ENCODE data around the gene PPP1R15B.

Gene PPP1R15B

GRCh38 chr1:204453141-204453772 is 41.6 kb upstream of the PPP1R15B start:
- Histone ChIP-seq H3K18ac (ENCODE audit: low read depth in 1 of 2, low read length in 2 of 2) (no peak overlapping the region), H2BK12ac (ENCODE audit: low read length in 2 of 2) (no peak overlapping the region), H2BK15ac (ENCODE audit: low read depth, poor library complexity, severe bottlenecking) (no peak overlapping the region), H3K36me3 (ENCODE audit: control insufficient read depth in 1 of 2, insufficient read depth in 2 of 2, low read depth in 1 of 2, low read length in 2 of 2) (peaks cover 0 to 23% of the 10 kb centered on the region in 2 experiments), H2BK120ac (ENCODE audit: low read depth, low read length) (no peak overlapping the region), H3K4me2 (ENCODE audit: low read length, poor library complexity, severe bottlenecking) (no peak overlapping the region), H3K4me1 (ENCODE audit: control insufficient read depth, insufficient read depth, low read depth, low read length) (no peaks in the 10 kb centered on the region), H3K4ac (ENCODE audit: low read depth in 1 of 2, low read length in 2 of 2) (no peak overlapping the region), H3K9me3 (ENCODE audit: control insufficient read depth, low read length) (no peaks in the 10 kb centered on the region), H3K27me3 (ENCODE audit: control insufficient read depth in 1 of 2, insufficient read depth in 1 of 2, low read length in 2 of 2) (peaks cover 11 to 34% of the 10 kb centered on the region in 2 experiments), H2BK5ac (ENCODE audit: low read depth, low read length, poor library complexity, severe bottlenecking) (no peak overlapping the region), H2AK5ac (ENCODE audit: low read length, severe bottlenecking) (no peak overlapping the region), H3K79me1 (replicated peaks; ENCODE audit: low read length, poor library complexity, severe bottlenecking) (no peaks in the 10 kb centered on the region), H3K4me3 (ENCODE audit: insufficient read depth in 1 of 2, low read depth in 1 of 2, low read length in 2 of 2) (no peak overlapping the region), H2AFZ (ENCODE audit: low read depth, low read length) (no peak overlapping the region), H4K91ac (ENCODE audit: low read length) (no peak overlapping the region), H3K27ac (ENCODE audit: low read length, poor library complexity, severe bottlenecking) (no peak overlapping the region), H3K9ac (ENCODE audit: low read length) (no peak overlapping the region), H3K23ac (ENCODE audit: low read length in 2 of 2) (no peak overlapping the region), H4K8ac (ENCODE audit: low read length) (no peak overlapping the region), H3K14ac (ENCODE audit: low read length in 2 of 2) (no peak overlapping the region)
- WGBS, result 79% methylated on average over 1 of the region's 8 CpGs
- DNase-seq, result no peak

- no peak overlapping the region for H3K14ac ChIP-seq (ENCODE audit: low read length in 2 of 2)
- no peak overlapping the region for H3K23ac ChIP-seq (ENCODE audit: low read length in 2 of 2)
- H3K9ac ChIP-seq (ENCODE audit: low read length), result no peak overlapping the region
- WGBS, result 79% methylated on average over 7 of the region's 8 CpGs
- H3K27me3 ChIP-seq (ENCODE audit: control insufficient read depth in 1 of 2, insufficient read depth in 1 of 2, low read length in 2 of 2), result peaks cover under 1 to 25% of the 10 kb centered on the region in 2 experiments
- no peak overlapping the region for H3K18ac ChIP-seq (ENCODE audit: low read depth in 1 of 2, low read length in 2 of 2)
- no peak overlapping the region for H2BK120ac ChIP-seq (ENCODE audit: low read depth, low read length)
- no peak overlapping the region for H4K8ac ChIP-seq (ENCODE audit: low read length)
- no peak overlapping the region for H4K91ac ChIP-seq (ENCODE audit: low read length)
- H3K79me1 ChIP-seq (replicated peaks; ENCODE audit: low read length, poor library complexity, severe bottlenecking), result no peaks in the 10 kb centered on the region
- H2BK12ac ChIP-seq (ENCODE audit: low read length in 2 of 2), result no peak overlapping the region
- H3K4ac ChIP-seq (ENCODE audit: low read depth in 1 of 2, low read length in 2 of 2), result no peak overlapping the region
- H3K4me3 ChIP-seq (ENCODE audit: insufficient read depth in 1 of 2, low read depth in 1 of 2, low read length in 2 of 2), result no peak overlapping the region
- peaks cover 2% of the 10 kb centered on the region for H3K4me1 ChIP-seq (ENCODE audit: control insufficient read depth, insufficient read depth, low read depth, low read length)
- H2AK5ac ChIP-seq (ENCODE audit: low read length, severe bottlenecking), result no peak overlapping the region
- no peak overlapping the region for H2BK5ac ChIP-seq (ENCODE audit: low read depth, low read length, poor library complexity, severe bottlenecking)
- no peak overlapping the region for H3K27ac ChIP-seq (ENCODE audit: low read length, poor library complexity, severe bottlenecking)
- H2BK15ac ChIP-seq (ENCODE audit: low read depth, poor library complexity, severe bottlenecking), result no peak overlapping the region
- peaks cover 0 to 23% of the 10 kb centered on the region in 2 experiments for H3K36me3 ChIP-seq (ENCODE audit: control insufficient read depth in 1 of 2, insufficient read depth in 2 of 2, low read depth in 1 of 2, low read length in 2 of 2)
- no peak overlapping the region for H3K4me2 ChIP-seq (ENCODE audit: low read length, poor library complexity, severe bottlenecking)
- H2AFZ ChIP-seq (ENCODE audit: low read depth, low read length), result no peak overlapping the region
- DNase-seq, result no peak
- H3K9me3 ChIP-seq (ENCODE audit: control insufficient read depth, low read length), result no peaks in the 10 kb centered on the region
These were observed 39.9 kb upstream of the PPP1R15B start for GRCh38 chr1:204451352-204452124.

GRCh38 chr1:204450461-204451257 is 39.0 kb upstream of the PPP1R15B start:
- 83% methylated on average over 8 of the region's 8 CpGs for WGBS

More at GRCh38 chr1:204450461-204451257, 39.0 kb upstream of the PPP1R15B start:
- H2BK120ac ChIP-seq (ENCODE audit: low read depth, low read length), result no peak overlapping the region
- no peak overlapping the region for H2AK5ac ChIP-seq (ENCODE audit: low read length, severe bottlenecking)
- no peak overlapping the region for H2BK5ac ChIP-seq (ENCODE audit: low read depth, low read length, poor library complexity, severe bottlenecking)
- no peaks in the 10 kb centered on the region for H3K79me1 ChIP-seq (replicated peaks; ENCODE audit: low read length, poor library complexity, severe bottlenecking)
- no peak overlapping the region for H4K91ac ChIP-seq (ENCODE audit: low read length)
- H3K4me1 ChIP-seq (ENCODE audit: control insufficient read depth, insufficient read depth, low read depth, low read length), result peaks cover 3% of the 10 kb centered on the region
- no peak overlapping the region for H3K9ac ChIP-seq (ENCODE audit: low read length)
- no peak for DNase-seq
- no peaks in the 10 kb centered on the region for H3K9me3 ChIP-seq (ENCODE audit: control insufficient read depth, low read length)
- no peak overlapping the region for H3K4ac ChIP-seq (ENCODE audit: low read depth in 1 of 2, low read length in 2 of 2)
- H3K18ac ChIP-seq (ENCODE audit: low read depth in 1 of 2, low read length in 2 of 2), result no peak overlapping the region
- no peak overlapping the region for H3K27ac ChIP-seq (ENCODE audit: low read length, poor library complexity, severe bottlenecking)
- no peak overlapping the region for H3K23ac ChIP-seq (ENCODE audit: low read length in 2 of 2)
- H3K4me3 ChIP-seq (ENCODE audit: insufficient read depth in 1 of 2, low read depth in 1 of 2, low read length in 2 of 2), result no peak overlapping the region
- no peak overlapping the region for H2AFZ ChIP-seq (ENCODE audit: low read depth, low read length)
- H3K27me3 ChIP-seq (ENCODE audit: control insufficient read depth in 1 of 2, insufficient read depth in 1 of 2, low read length in 2 of 2), result peaks cover 0 to 19% of the 10 kb centered on the region in 2 experiments
- H2BK12ac ChIP-seq (ENCODE audit: low read length in 2 of 2), result no peak overlapping the region
- H3K14ac ChIP-seq (ENCODE audit: low read length in 2 of 2), result no peak overlapping the region
- no peak overlapping the region for H4K8ac ChIP-seq (ENCODE audit: low read length)
- no peak overlapping the region for H2BK15ac ChIP-seq (ENCODE audit: low read depth, poor library complexity, severe bottlenecking)
- peaks cover 0 to 27% of the 10 kb centered on the region in 2 experiments for H3K36me3 ChIP-seq (ENCODE audit: control insufficient read depth in 1 of 2, insufficient read depth in 2 of 2, low read depth in 1 of 2, low read length in 2 of 2)
- H3K4me2 ChIP-seq (ENCODE audit: low read length, poor library complexity, severe bottlenecking), result no peak overlapping the region

Measured in mesenchymal stem cell (in vitro differentiated cells and primary cell).